Stimulated activated CD8-positive, alpha-beta memory T cell treated with anti-CD3 and anti-CD28 coated beads, Interleukin-15, amount 100 ng/mL, for 4 hours (primary cell): ENCODE measurements around the gene ATP6V0E1.

Source experiments
- DNase-seq, 2 donors: peaks; one replicate each; pipeline ENCODE4 v3.0.0-alpha.2; 2020; ENCODE audit warnings: low read depth in 2 of 2

Gene ATP6V0E1

DNA sequence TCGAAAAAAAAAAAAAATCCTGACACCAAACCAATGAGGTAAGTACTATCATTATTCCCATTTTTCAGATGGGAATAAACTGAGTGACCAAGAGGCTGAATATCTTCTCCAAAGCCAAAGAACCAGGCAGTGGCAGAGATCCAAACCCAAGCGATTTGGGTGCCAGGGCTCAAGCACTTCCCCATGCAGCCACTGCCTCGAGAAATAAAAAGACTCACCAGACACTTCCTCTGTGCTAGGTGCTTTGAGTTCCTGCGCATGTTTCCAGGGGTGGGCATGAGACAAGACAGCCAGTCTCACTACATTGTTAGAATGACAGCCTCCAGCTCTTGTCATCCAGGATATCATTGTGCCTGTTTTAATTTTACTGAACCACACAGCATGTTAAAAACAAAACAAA is 26.6 kb upstream of the ATP6V0E1 start:
- DNase-seq, result no peak

GRCh38 chr5:172957458-172957857 is 26.1 kb upstream of the ATP6V0E1 start:
- DNase-seq, result no peak

- DNase-seq, result peak; percentile 20 to 42
These were observed 25.1 kb upstream of the ATP6V0E1 start for GRCh38 chr5:172958331-172959046.

DNA sequence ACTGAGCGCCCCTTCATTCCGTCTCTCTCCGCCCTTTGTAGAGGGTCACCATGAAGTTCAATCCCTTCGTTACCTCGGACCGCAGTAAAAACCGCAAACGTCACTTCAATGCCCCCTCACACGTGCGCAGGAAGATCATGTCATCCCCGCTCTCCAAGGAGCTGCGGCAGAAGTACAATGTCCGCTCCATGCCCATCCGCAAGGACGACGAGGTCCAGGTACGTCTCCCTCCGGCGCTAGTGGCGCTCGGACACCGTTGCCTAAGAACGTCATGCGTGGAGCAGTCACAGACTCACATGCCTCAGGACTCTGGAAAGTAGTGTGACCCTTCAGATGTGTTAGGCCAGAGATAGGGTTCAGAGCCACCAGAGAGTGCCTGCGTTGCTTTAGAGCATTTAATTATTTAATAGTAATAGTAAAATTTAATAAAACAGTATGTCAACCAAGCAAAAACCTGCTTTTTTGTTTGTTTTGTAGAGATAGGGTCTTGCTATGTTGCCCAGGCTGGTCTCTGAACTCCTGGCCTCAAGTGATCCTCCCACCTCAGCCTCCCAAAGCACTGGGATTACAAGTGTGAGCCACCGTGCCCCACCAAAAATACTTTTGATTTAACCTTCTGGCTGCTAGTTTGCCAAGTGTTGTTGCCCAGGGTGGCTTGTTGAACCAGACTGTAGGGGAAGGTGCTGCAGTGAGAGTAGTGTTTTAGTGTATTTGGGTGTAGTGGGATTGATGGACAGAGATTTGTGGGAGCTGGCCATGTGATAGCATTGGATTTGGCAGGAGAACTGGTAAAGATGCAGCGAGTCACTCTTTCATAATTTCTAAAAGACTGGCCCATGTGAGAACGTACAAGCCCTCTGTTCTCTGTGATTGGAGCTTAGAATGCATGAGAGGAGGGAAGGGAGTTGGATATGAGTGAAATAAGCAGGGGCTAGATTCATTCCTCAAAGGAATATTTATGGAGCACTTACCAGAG is 23.5 kb upstream of the ATP6V0E1 start:
- no peak for DNase-seq

- no peak for DNase-seq
These were observed 13.7 kb upstream of the ATP6V0E1 start for GRCh38 chr5:172969921-172970320.

GRCh38 chr5:172971482-172971881 is 12.1 kb upstream of the ATP6V0E1 start:
- no peak for DNase-seq

DNA sequence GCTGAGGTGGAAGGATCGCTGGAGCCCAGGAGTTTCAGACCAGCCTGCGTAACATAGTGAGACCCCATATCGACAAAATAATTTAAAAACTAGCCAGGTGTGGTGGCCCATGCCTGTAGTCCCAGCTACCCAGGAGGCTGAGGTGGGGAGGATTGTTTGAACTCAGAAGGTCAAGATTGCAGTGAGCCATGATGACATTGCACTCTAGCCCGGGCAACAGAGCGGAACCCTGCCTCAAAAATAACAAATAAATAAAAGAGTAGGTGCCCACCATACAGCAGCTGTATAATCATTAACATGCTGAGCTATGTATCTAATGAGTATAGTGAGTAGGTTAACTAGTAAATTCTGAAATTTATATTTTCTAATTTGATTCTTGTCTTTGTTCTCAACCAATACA is 11.0 kb upstream of the ATP6V0E1 start:
- no peak for DNase-seq

DNA sequence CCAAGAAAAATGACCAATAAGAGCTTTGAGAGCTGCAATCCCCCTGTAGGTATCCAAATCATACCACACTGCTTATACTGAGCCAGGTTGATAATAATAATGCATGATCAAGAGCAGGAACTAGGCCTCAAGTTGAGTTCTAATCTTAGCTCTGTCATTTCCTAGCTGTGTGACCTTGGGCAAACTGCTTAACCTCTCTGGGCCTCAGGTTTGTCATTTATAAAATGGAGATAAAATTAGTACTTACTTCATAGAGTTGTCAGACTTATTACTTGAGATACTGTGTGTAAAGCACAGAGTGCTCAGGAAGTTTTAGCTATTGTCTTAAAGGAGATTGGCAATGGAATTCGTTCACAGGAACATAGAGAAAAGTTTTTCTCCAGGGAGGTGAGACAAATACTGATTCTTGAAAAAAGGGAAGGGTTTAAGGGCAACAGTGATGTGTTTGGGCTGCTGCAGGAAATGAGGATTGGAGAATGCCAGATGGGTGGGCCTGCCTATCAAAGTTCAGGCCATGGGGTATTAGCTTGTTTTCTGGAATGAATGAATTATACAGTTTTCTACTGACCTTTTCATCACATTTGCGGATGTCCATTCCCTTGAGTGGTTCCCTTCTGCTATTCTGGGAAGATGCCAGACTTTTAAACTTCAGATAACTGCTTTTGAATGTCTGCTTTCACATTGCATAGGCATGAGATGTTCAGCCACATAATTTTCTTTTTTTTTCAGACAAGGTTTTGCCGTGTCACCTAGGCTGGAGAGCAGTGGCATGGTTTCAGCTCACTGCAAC is 10.2 kb upstream of the ATP6V0E1 start:
- DNase-seq, result no peak

DNA sequence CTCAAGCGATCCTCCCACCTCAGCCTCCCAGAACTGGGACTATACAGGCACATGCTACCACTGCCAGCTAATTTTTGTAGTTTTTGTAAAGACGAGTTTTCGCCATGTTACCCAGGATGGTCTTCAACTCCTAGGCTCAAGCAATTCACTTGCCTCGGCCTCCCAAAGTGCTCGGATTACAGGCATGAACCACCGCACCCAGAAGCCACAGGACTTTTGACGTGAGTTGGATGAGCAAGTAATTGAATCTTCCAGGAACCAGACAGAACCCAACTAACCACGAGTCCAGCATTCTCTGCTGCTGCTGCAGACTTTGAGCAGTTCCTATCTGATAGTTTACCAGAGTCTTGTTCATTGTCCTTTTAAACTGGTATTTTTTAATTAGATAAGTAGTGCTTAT is 9.6 kb upstream of the ATP6V0E1 start:
- DNase-seq, result no peak

DNA sequence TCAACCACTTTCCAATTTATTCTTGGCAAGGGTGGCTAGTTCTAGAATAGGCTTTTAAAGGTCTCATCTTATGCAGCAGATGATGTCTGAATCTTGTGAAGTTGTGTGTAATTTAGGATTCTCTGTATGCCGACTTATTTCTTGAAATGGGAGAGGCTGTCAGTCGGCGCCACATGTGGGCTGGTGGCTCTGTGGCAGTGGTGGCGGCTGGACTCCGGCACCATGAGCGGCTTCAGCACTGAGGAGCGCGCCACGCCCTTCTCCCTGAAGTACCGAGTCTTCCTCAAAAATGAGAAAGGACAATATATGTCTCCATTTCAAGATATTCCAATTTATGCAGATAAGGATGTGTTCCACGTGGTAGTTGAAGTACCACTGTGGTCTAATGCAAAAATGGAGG is 8.3 kb upstream of the ATP6V0E1 start:
- DNase-seq, result no peak

DNA sequence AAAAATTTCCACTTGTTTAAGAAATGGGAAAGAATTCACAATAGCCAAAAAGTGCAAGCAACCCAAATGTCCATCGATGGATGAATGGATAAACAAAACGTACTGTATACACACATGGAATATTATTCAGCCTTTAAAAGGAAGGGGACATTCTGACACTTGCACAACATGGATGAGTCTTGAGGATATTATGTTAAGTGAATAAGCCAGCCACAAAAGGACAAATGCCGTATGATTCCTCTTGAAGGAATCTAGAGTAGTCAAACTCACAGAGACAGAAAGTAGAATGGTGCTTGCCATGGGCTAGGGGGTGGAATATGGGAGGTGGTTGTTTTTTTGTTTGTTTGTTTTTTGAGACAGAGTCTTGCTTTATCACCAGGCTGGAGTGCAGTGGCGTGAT is 3.8 kb upstream of the ATP6V0E1 start:
- DNase-seq, result no peak

- DNase-seq, result no peak
These were observed 1.6 kb upstream of the ATP6V0E1 start for GRCh38 chr5:172981931-172982330.

- peak; percentile 46 to 52 for DNase-seq
These were observed 828 bp downstream of the ATP6V0E1 start for GRCh38 chr5:172984244-172984953.

DNA sequence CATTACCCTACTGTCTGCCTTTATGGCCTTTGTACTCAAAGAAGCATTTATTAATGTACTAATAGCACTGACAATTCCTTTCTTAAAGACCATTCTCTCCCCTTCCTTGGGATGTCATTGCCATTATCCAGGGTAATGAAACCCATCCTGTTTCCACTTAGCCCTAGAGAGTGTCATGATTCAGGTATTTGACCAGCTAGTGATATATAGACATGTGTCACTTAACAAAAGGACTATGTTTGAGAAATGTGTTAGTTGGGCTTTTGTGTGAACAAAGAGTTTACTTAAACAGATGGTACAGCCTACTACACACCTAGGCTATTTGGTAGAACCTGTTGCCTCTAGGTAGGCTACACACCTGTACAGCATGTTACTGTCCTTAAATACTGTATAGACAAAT is 2.0 kb downstream of the ATP6V0E1 start:
- DNase-seq, result no peak

DNA sequence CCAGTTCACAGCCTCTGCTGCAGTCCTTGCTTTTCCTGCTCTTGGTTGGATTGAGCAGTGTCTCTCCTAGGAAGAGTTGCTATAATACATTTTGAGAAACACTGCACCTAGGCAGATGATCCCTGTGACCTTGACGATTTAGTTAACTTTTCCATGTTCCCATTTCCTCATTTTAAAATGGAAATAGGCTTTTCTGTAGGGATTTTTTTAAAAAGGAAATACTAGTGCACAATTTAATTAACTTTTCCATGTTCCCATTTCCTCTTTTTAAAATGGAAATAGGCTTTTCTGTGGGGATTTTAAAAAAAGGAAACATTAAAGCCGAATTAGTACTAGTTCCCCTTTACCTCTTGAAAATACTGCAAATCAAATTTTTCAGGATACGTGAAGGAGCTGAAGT is 4.7 kb downstream of the ATP6V0E1 start:
- DNase-seq, result no peak

DNA sequence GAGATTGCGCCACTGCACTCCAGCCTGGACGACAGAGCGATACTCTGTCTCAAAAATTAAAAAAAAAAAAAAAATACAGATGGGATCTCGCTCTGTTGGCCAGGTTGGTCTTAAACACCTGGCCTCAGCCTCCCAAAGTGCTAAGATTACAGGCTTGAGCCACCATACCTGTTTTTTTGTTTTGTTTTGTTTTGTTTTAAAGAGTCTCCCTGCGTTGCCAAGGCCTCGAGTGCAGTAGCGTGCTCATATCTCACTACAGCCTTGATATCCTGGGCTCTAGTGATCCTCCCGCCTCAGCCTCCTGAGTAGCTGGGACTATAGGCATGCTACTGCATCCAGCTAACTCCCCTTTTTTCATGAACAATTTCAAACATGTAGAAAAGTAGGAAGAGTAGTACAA is 7.2 kb downstream of the ATP6V0E1 start:
- DNase-seq, result no peak

GRCh38 chr5:172994405-172994804 is 10.8 kb downstream of the ATP6V0E1 start:
- no peak for DNase-seq

DNA sequence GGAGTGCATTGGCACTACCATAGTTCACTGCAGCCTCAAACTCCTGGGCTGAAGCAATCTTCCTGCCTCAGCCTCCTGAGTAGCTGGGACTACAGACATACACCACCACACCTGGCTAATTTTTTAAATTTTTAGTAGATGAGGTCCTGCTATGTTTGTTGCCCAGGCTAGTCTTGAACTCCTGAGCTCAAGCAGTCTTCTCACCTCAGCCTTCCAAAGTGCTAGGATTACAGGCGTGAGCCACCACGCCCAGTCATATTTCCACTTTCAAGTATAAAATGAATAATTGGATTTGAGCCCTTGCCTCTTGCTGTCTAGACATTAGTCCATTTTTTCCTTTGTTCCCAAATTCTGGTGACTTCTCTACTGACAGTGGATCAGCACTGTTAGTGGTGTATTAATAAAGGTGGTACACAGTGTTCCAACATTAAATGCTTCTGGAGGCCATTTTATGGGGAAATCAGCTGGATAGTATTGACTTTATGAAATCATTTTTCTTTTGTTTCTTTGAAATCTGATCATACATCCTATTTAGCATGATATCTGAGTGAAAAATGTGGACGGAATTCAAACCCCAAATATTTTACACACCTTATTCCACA is 15.9 kb downstream of the ATP6V0E1 start:
- DNase-seq, result no peak

- DNase-seq, result no peak
These were observed 16.4 kb downstream of the ATP6V0E1 start for GRCh38 chr5:172999974-173000373.

- no peak for DNase-seq
These were observed 17.8 kb downstream of the ATP6V0E1 start for GRCh38 chr5:173001229-173001841.

GRCh38 chr5:173003360-173003759 is 19.8 kb downstream of the ATP6V0E1 start:
- no peak for DNase-seq
